GM12878 (cell line): ENCODE data around the gene TSPYL2. TPM values are rescaled to one million over a fixed set of nuclear protein-coding genes. Genes with fewer than 3 reads are reported as not detected.

Experiments
- ATAC-seq: fragments of 200-7000 bp; cut with Tn5 transposase; 3 replicates; pipeline ENCODE4 v1.9.1; 2020; ENCODE audit warnings: mild to moderate bottlenecking, moderate library complexity
- BruUV-seq: library from RNA; stranded (reverse); fragments of 400-500 nt; replicated peaks from 2 replicates; lab custom pipeline; 2021; lab: Mats Ljungman, UMichigan
- CTCF ChIA-PET: fragments of 300-600 bp; sonication (Branson Sonifier 250); formaldehyde crosslinking; extraction: SDS; loops from one replicate; lab custom pipeline; 2021; ENCODE audit warnings: inconsistent platforms; lab: Yijun Ruan, JAX
- POLR2A ChIA-PET: fragments of 350-600 bp; formaldehyde crosslinking; extraction: SDS; loops from one replicate; lab custom pipeline; 2021; ENCODE audit warnings: inconsistent platforms; lab: Charles Lee
- RAD21 ChIA-PET: fragments of 300-600 bp; sonication (Branson Sonifier 250); formaldehyde crosslinking; loops from one replicate; lab custom pipeline; 2023; ENCODE audit warnings: antibody characterized with exemption; ENCODE audit not compliant: unreplicated experiment; lab: Charles Lee
- SMC1A ChIA-PET: fragments of 300-600 bp; sonication (Branson Sonifier 250); formaldehyde crosslinking; loops from one replicate; lab custom pipeline; 2023; ENCODE audit not compliant: unreplicated experiment, uncharacterized antibody; lab: Charles Lee
- DNase-seq: peaks from one replicate; pipeline ENCODE4 v3.0.0-alpha.2; 2011; ENCODE audit warnings: low read depth, low spot score
- FAIRE-seq: peaks from 3 replicates; lab custom pipeline; 2011; peaks lifted over from hg19 to GRCh38; lab: Jason Lieb, UNC
- H2AFZ ChIP-seq: 2 replicates; pipeline ENCODE4 v1.6.0; 2011; ENCODE audit warnings: low read depth, low read length, control low read depth; ENCODE audit not compliant: control insufficient read depth
- H3K27ac ChIP-seq: 2 replicates; pipeline ENCODE4 v1.5.1; 2011; ENCODE audit warnings: control low read depth; ENCODE audit not compliant: control insufficient read depth, insufficient read depth
- H3K27me3 ChIP-seq, 2 experiments: replicated peaks in 1 of 2; 2 replicates each; pipeline versions ENCODE4 v1.6.0 to v1.6.1; 2011; ENCODE audit warnings: low read length in 1 of 2; ENCODE audit not compliant: control insufficient read depth in 2 of 2, insufficient read depth in 2 of 2
- H3K36me3 ChIP-seq, 2 experiments: 2 replicates each; pipeline ENCODE4 v1.5.1; 2011; ENCODE audit warnings: low read length in 1 of 2; ENCODE audit not compliant: control insufficient read depth in 2 of 2, insufficient read depth in 2 of 2
- H3K4me1 ChIP-seq: 2 replicates; pipeline ENCODE4 v1.6.1; 2011; ENCODE audit warnings: mild to moderate bottlenecking, low read length, moderate library complexity, mixed read lengths; ENCODE audit not compliant: control insufficient read depth, insufficient read depth
- H3K4me2 ChIP-seq: 2 replicates; pipeline ENCODE4 v1.6.0; 2011; ENCODE audit warnings: control low read depth; ENCODE audit not compliant: control insufficient read depth, insufficient read depth
- H3K4me3 ChIP-seq: fragments of 200-600 bp; sonication (generic); 2 replicates; pipeline ENCODE4 v1.5.1; 2016
- H3K79me2 ChIP-seq: 2 replicates; pipeline ENCODE4 v1.6.0; 2011; ENCODE audit warnings: low read length; ENCODE audit not compliant: control insufficient read depth, insufficient read depth
- H3K9ac ChIP-seq: 2 replicates; pipeline ENCODE4 v1.8.0; 2011; ENCODE audit warnings: low read length, control low read depth, mixed read lengths; ENCODE audit not compliant: control insufficient read depth, insufficient read depth
- H3K9me3 ChIP-seq: replicated peaks from 3 replicates; pipeline ENCODE4 v1.5.1; 2011; ENCODE audit warnings: mild to moderate bottlenecking, low read length; ENCODE audit not compliant: control insufficient read depth, insufficient read depth
- H4K20me1 ChIP-seq: 2 replicates; pipeline ENCODE4 v1.6.0; 2011; ENCODE audit not compliant: control insufficient read depth, insufficient read depth
- CTCF ChIP-seq, 3 experiments: IDR thresholded peaks in 2 of 3; conservative IDR thresholded peaks in 1 of 3; 2 replicates each; pipeline ENCODE4 v1.5.1; 2011; ENCODE audit warnings: low read depth in 3 of 3, low read length in 3 of 3, mild to moderate bottlenecking in 3 of 3, control low read depth in 2 of 3, moderate library complexity in 2 of 3, inconsistent platforms in 1 of 3, mixed read lengths in 1 of 3; ENCODE audit not compliant: control insufficient read depth in 2 of 3, insufficient read depth in 1 of 3; ENCODE audit errors: extremely low read depth in 1 of 3
- E2F8 ChIP-seq: fragments of 450-650 bp; IDR thresholded peaks from 2 replicates; pipeline ENCODE4 v1.6.1; 2018; ENCODE audit warnings: mild to moderate bottlenecking, low read depth, moderate library complexity; ENCODE audit not compliant: partially characterized antibody
- IKZF2 ChIP-seq, 2 experiments: fragments of 450-650 bp; IDR thresholded peaks; 2 replicates each; pipeline ENCODE4 v1.6.1; 2017; ENCODE audit warnings: mild to moderate bottlenecking in 2 of 2, moderate library complexity in 2 of 2
- JUND ChIP-seq: IDR thresholded peaks from 2 replicates; pipeline ENCODE4 v1.6.1; 2012; ENCODE audit warnings: low read depth, mild to moderate bottlenecking, low read length, improper control_type of control experiment, moderate library complexity
- MEF2A ChIP-seq: IDR thresholded peaks from 2 replicates; pipeline ENCODE4 v1.6.1; 2011; ENCODE audit warnings: low read depth, mild to moderate bottlenecking, low read length, moderate library complexity; ENCODE audit not compliant: insufficient read depth
- NR2C2 ChIP-seq: IDR thresholded peaks from 2 replicates; pipeline ENCODE4 v1.6.1; 2011; ENCODE audit warnings: borderline replicate concordance, low read depth; ENCODE audit not compliant: control insufficient read depth, insufficient read length
- TAF1 ChIP-seq: IDR thresholded peaks from 2 replicates; pipeline ENCODE4 v1.6.1; 2011; ENCODE audit warnings: mild to moderate bottlenecking, low read depth, low read length, borderline replicate concordance
- YY1 ChIP-seq: IDR thresholded peaks from 2 replicates; pipeline ENCODE4 v1.6.1; 2011; ENCODE audit warnings: low read depth, mild to moderate bottlenecking, low read length
- WGBS: methylation state at CpG from one replicate; pipeline ENCODE4 v1.1.6; 2016; ENCODE audit warnings: low lambda C conversion rate; ENCODE audit not compliant: insufficient replicate concordance, insufficient coverage; ENCODE audit errors: missing lambda C conversion rate; 5-methylcytosine and 5-hydroxymethylcytosine counted together
- in situ Hi-C: fragments of 300-500 bp; cut with MboI; formaldehyde crosslinking; loops from 9 replicates; pipeline ENCODE4 v1.14.3; 2018; ENCODE audit warnings: mixed read lengths
- intact Hi-C: fragments of 100-400 bp; cut with micrococcal nuclease; formaldehyde crosslinking; loops from one replicate; pipeline ENCODE4 v1.14.2; 2022; ENCODE audit not compliant: unreplicated experiment
- polyA plus RNA-seq, 11 experiments: library from polyadenylated mRNA; depleted of rRNA in 4 of 11; unstranded in 6 of 11; stranded (reverse) in 5 of 11; fragments of >200 nt; fragmentation: Nextera tagmentation in 4 of 11; fragmentation: Illumina TruSeq in 1 of 11; extraction: Ambion mirVana in 4 of 11; extraction: Trizol in 1 of 11; gene quantifications; 1 replicate in 1 of 11; 2 replicates in 10 of 11; pipeline versions ENCODE4 v1.2.1 to v1.2.3, GENCODE V29; 2011 to 2016; ENCODE audit warnings: inconsistent platforms in 2 of 11, missing spikeins in 2 of 11, low read depth in 1 of 11
- total RNA-seq, 4 experiments: library from RNA; depleted of rRNA in 3 of 4; stranded (reverse); fragments of >200 nt in 3 of 4; fragmentation: Illumina TruSeq in 1 of 4; extraction: Trizol in 1 of 4; gene quantifications; 2 replicates each; pipeline versions ENCODE4 v1.2.1 to v1.2.3, GENCODE V29; 2013 to 2021

Gene TSPYL2
- total and polyA plus RNA-seq, 10 of the 15 experiments (the other 5 are each of a cell fraction or from before 2014, with no cell fraction given) = 0.53 to 24.6 (median 14.5) TPM

- 33% methylated on average over 8 of the region's 8 CpGs for WGBS
- SMC1A ChIA-PET = no interaction called here
- H3K4me3 ChIP-seq = no peak overlapping the region
Measured at GRCh38 chrX:53049127-53049517, 33.0 kb upstream of the TSPYL2 start.

More at GRCh38 chrX:53049127-53049517, 33.0 kb upstream of the TSPYL2 start:
- no peaks in the 10 kb centered on the region for H3K27me3 ChIP-seq
- H3K79me2 ChIP-seq = no peaks in the 10 kb centered on the region
- no peaks in the 10 kb centered on the region for H4K20me1 ChIP-seq
- intact Hi-C loops = no loop called here
- POLR2A ChIA-PET = no interaction called here
- no peak for TF ChIP-seq YY1
- no peak for TF ChIP-seq E2F8
- TF ChIP-seq TAF1 = no peak
- TF ChIP-seq JUND = no peak
- TF ChIP-seq IKZF2 (IDR thresholded peaks at IDR 0.05) = no peak
- no peak for TF ChIP-seq MEF2A
- TF ChIP-seq NR2C2 = no peak
- no peak for TF ChIP-seq CTCF (IDR thresholded peaks at IDR 0.05 in 2 of 3, conservative IDR thresholded peaks at IDR 0.05 in 1 of 3; ENCODE audit: control insufficient read depth in 2 of 3, extremely low read depth in 1 of 3, insufficient read depth in 1 of 3, low read depth in 3 of 3, low read length in 3 of 3)
- TF ChIP-seq, all 136 proteins: peak for 0
- Histone ChIP-seq H3K4me1 (no peaks in the 10 kb centered on the region), H3K27ac (no peak overlapping the region), H3K36me3 (no peaks in the 10 kb centered on the region), H2AFZ (no peak overlapping the region), H3K9ac (no peak overlapping the region), H3K9me3 (no peaks in the 10 kb centered on the region), H3K4me2 (no peak overlapping the region)
- RAD21 ChIA-PET = no interaction called here
- FAIRE-seq = no peak
- ATAC-seq = no peak
- in situ Hi-C loops = no loop called here
- BruUV-seq = no TSS peak
- DNase-seq = no peak
- CTCF ChIA-PET = no interaction called here
